VCaP (cell line): ENCODE results near the gene CMIP.

ENCODE experiments used
- H3K27ac ChIP-seq: fragments of 450-650 bp; 2 replicates; pipeline ENCODE4 v1.5.1; 2017
- CTCF ChIP-seq: fragments of 450-650 bp; conservative IDR thresholded peaks from 2 replicates; pipeline ENCODE4 v1.5.1; 2017; ENCODE audit warnings: mild to moderate bottlenecking, moderate library complexity

The CMIP gene

DNA sequence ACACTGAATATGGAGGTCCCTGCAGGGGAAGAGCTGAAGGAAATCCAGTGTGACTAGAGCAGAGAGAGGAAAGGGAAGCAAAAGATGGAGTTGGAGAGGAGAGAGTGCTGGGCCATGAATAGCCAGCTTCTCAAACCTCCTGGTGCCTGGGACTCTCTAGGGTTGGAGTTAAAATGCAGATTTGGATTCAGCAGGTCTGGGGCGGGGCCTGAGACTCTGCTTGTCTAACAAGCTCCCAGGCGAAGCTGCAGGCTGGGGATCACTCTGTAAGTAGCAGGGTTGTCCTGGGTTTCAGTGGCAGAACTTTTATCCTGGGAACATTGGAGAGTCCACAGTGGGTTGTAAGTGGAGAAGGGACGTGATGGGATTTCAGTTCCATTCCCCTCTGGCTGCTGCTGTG, 231.1 kb downstream of the CMIP start:
- H3K27ac ChIP-seq, result no peak overlapping the region
- no peak for TF ChIP-seq CTCF

GRCh38 chr16:81676066-81676882, 231.7 kb downstream of the CMIP start:
- no peak for TF ChIP-seq CTCF
- no peak overlapping the region for H3K27ac ChIP-seq

GRCh38 chr16:81676883-81677737, 232.5 kb downstream of the CMIP start:
- TF ChIP-seq CTCF, result no peak

GRCh38 chr16:81678326-81679095, 233.9 kb downstream of the CMIP start:
- TF ChIP-seq CTCF, result no peak
- H3K27ac ChIP-seq, result no peak overlapping the region

More at GRCh38 chr16:81676883-81677737, 232.5 kb downstream of the CMIP start:
- H3K27ac ChIP-seq, result no peak overlapping the region

DNA sequence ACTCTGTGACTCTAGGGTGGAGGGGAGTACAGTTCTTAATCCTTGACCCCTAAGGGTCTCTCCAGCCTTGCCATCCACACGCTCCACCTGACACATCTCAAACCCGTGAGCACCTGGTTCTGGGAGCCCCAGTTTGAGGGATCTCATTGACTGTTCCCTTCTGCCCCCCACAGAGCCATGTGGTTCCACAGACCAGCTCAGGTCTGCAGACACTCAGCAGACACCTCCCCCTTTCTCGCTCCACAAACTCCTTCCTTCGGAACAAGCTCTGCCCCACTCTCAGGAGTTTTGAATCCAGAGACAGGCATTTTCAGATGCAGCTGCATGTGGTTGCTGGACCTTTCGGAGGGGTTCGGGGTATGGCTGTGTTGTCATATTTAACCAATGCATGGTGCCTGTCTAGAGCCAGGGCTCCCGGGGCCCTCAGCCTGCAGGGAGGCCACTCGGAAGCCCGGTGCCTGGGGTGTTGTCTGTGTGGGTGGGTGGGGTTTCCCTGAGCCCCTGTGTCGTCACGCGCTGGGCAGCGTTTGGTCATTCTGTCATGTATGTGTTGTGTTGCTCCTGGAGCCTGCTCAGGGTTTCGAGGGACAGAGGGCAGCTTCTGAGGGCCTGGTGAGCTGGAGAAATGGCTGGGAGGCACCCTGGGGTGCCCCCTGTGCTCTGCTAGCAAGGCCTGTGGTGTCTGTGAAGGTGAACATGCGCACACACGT, 235.3 kb downstream of the CMIP start:
- TF ChIP-seq CTCF, result no peak
- H3K27ac ChIP-seq, result no peak overlapping the region

DNA sequence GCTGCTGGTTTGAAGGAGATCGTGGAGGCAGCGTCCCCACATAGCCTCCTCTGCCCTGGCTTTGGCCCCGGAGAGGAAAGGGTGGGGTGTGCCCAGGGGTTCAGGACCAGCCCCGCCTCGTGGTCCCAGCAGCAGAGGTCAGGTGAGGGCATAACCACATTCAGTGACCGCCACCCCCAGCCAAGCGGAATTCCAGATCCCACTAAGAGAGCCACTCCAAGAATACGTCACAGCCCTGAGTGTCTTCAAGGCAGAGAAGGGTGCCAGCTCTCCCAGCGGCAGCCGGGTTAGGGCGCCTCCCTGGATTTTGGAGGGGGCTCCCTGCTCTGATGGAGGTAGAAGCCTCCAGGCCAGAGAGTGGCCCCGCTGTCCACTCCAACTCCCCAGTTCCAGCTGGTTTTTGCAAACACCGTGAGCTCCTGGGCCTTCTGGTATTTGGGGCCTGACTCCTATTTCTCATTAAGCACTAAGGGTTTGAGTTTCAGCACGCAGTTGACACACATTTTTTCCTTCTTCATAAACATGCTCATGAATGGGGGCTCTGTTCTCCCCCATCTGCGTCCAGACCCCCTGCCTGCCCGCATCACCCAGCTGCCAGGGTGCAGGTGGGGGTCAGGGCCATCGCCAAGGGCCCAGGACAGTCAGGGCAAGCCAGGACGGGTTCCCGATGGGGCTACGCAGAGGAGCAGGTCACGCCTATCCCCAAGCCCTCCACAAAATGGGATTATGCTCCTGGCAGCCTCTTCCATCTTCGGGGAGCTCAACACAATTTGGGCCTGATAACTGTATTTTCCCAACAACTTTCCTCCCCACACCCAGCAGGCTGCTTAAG, 236.1 kb downstream of the CMIP start:
- TF ChIP-seq CTCF, result no peak
- no peak overlapping the region for H3K27ac ChIP-seq
